HepG2 (cell line): Measurements from ENCODE around the gene NKX1-1. TPM values are rescaled to one million over a fixed set of nuclear protein-coding genes. Genes with fewer than 3 reads are reported as not detected.

Experiments
- ATAC-seq: fragments of 200-7000 bp; cut with Tn5 transposase; 3 replicates; pipeline ENCODE4 v1.9.1; 2020; ENCODE audit warnings: mild to moderate bottlenecking, moderate library complexity
- BruUV-seq: library from RNA; stranded (reverse); fragments of 400-500 nt; replicated peaks from 2 replicates; lab custom pipeline; 2021; lab: Mats Ljungman, UMichigan
- CTCF ChIA-PET: fragments of 300-600 bp; formaldehyde crosslinking; extraction: SDS; loops from one replicate; lab custom pipeline; 2021; ENCODE audit warnings: low total read pairs, inconsistent platforms, low intra/inter-chr PET ratio; lab: Yijun Ruan, JAX
- POLR2A ChIA-PET: fragments of 350-600 bp; sonication (Branson Sonifier 250); formaldehyde crosslinking; loops from one replicate; lab custom pipeline; 2020; ENCODE audit warnings: antibody characterized with exemption, inconsistent platforms; lab: Yijun Ruan, JAX
- DNase-seq: peaks from one replicate; pipeline ENCODE4 v3.0.0-alpha.2; 2015; ENCODE audit warnings: low spot score
- FAIRE-seq: peaks from 3 replicates; lab custom pipeline; 2011; peaks lifted over from hg19 to GRCh38; lab: Jason Lieb, UNC
- H2AFZ ChIP-seq: one replicate; pipeline ENCODE4 v1.6.1; 2011; ENCODE audit warnings: low read length, inconsistent platforms
- H3K27ac ChIP-seq: fragments of 300-600 bp; 3 replicates; pipeline ENCODE4 v1.8.0; 2011; ENCODE audit warnings: mixed run types, mild to moderate bottlenecking, mixed read lengths, low read length, inconsistent platforms; ENCODE audit not compliant: insufficient read depth; ENCODE audit errors: extremely low read length
- H3K27me3 ChIP-seq, 2 experiments: fragments of 200-600 bp in 1 of 2; 2 replicates in 1 of 2; 3 replicates in 1 of 2; pipeline versions ENCODE4 v1.6.0 to v1.8.0; 2011; ENCODE audit warnings: low read length in 2 of 2, mild to moderate bottlenecking in 2 of 2, moderate library complexity in 2 of 2, inconsistent platforms in 1 of 2; ENCODE audit not compliant: insufficient read depth in 2 of 2, control insufficient read depth in 1 of 2
- H3K36me3 ChIP-seq, 2 experiments: fragments of 200-600 bp in 1 of 2; replicated peaks in 1 of 2; 2 replicates in 1 of 2; 3 replicates in 1 of 2; pipeline versions ENCODE4 v1.5.1 to v1.8.0; 2011; ENCODE audit warnings: low read length in 2 of 2, inconsistent platforms in 1 of 2; ENCODE audit not compliant: insufficient read depth in 2 of 2, control insufficient read depth in 1 of 2
- H3K4me1 ChIP-seq: 2 replicates; pipeline ENCODE4 v1.5.1; 2012; ENCODE audit warnings: low read length, inconsistent platforms; ENCODE audit not compliant: insufficient read depth
- H3K4me2 ChIP-seq: 2 replicates; pipeline ENCODE4 v1.6.0; 2011; ENCODE audit warnings: low read depth, low read length, inconsistent platforms
- H3K4me3 ChIP-seq, 3 experiments: fragments of 200-600 bp in 1 of 3; sonication (generic), shearing (Covaris generic) in 1 of 3; replicated peaks in 1 of 3; 2 replicates each; pipeline ENCODE4 v1.5.1; 2011 to 2016; ENCODE audit warnings: low read length in 3 of 3, inconsistent platforms in 2 of 3, low read depth in 2 of 3, mild to moderate bottlenecking in 2 of 3, control low read depth in 1 of 3, mixed read lengths in 1 of 3; ENCODE audit not compliant: insufficient read depth in 1 of 3
- H3K79me2 ChIP-seq: one replicate; pipeline ENCODE4 v1.6.1; 2011; ENCODE audit warnings: low read length, inconsistent platforms; ENCODE audit not compliant: insufficient read depth
- H3K9ac ChIP-seq: 2 replicates; pipeline ENCODE4 v1.6.0; 2011; ENCODE audit warnings: mild to moderate bottlenecking, low read depth, low read length, inconsistent platforms; ENCODE audit not compliant: insufficient read depth
- H3K9me3 ChIP-seq: 2 replicates; pipeline ENCODE4 v1.5.1; 2012; ENCODE audit warnings: mild to moderate bottlenecking, low read length
- H4K20me1 ChIP-seq: 2 replicates; pipeline ENCODE4 v1.6.0; 2011; ENCODE audit warnings: inconsistent platforms, mild to moderate bottlenecking, low read length, moderate library complexity; ENCODE audit not compliant: insufficient read depth
- HDAC1 ChIP-seq: sonication (generic); formaldehyde crosslinking; IDR thresholded peaks from 2 replicates; pipeline ENCODE4 v1.5.1; 2020; ENCODE audit warnings: mild to moderate bottlenecking, missing genetic modification reagents
- MEIS2 ChIP-seq: sonication (generic); formaldehyde crosslinking; IDR thresholded peaks from 2 replicates; pipeline ENCODE4 v1.9.0; 2021; ENCODE audit warnings: mild to moderate bottlenecking, missing genetic modification reagents
- RFX3 ChIP-seq: IDR thresholded peaks from 2 replicates; pipeline ENCODE4 v1.6.1; 2016; ENCODE audit warnings: missing biosample characterization, missing genetic modification reagents
- SMYD3 ChIP-seq: sonication (generic); formaldehyde crosslinking; IDR thresholded peaks from 2 replicates; pipeline ENCODE4 v1.8.1; 2023; ENCODE audit warnings: mild to moderate bottlenecking, missing genetic modification reagents
- SP4 ChIP-seq: sonication (generic); formaldehyde crosslinking; IDR thresholded peaks from 2 replicates; pipeline ENCODE4 v1.8.1; 2023; ENCODE audit warnings: mild to moderate bottlenecking, missing genetic modification reagents
- YY1 ChIP-seq: IDR thresholded peaks from 2 replicates; pipeline ENCODE4 v1.6.1; 2011; ENCODE audit warnings: low read length, low read depth, moderate library complexity, mild to moderate bottlenecking; ENCODE audit not compliant: insufficient read depth, insufficient replicate concordance
- ZNF138 ChIP-seq: sonication (generic); formaldehyde crosslinking; IDR thresholded peaks from 2 replicates; pipeline ENCODE4 v1.5.0; 2020; ENCODE audit warnings: mild to moderate bottlenecking, low read depth, missing genetic modification reagents
- ZNF367 ChIP-seq: sonication (generic); formaldehyde crosslinking; IDR thresholded peaks from 2 replicates; pipeline ENCODE4 v1.4.0; 2020; ENCODE audit warnings: missing genetic modification reagents, borderline replicate concordance
- ZNF776 ChIP-seq: sonication (generic); formaldehyde crosslinking; IDR thresholded peaks from 2 replicates; pipeline ENCODE4 v1.4.0; 2020; ENCODE audit warnings: mild to moderate bottlenecking, missing genetic modification reagents
- ZNF878 ChIP-seq: sonication (generic); formaldehyde crosslinking; IDR thresholded peaks from 2 replicates; pipeline ENCODE4 v1.8.1; 2023; ENCODE audit warnings: mild to moderate bottlenecking, missing genetic modification reagents, moderate library complexity
- WGBS: methylation state at CpG from one replicate; pipeline ENCODE4 v1.1.6; 2017; ENCODE audit warnings: low lambda C conversion rate; 5-methylcytosine and 5-hydroxymethylcytosine counted together
- in situ Hi-C: cut with HindIII; loops from 2 replicates; pipeline ENCODE4 v1.10.0; 2017; ENCODE audit warnings: low pct_unique_long_range_greater_than_20kb; ENCODE audit not compliant: extremely low pct_ligation_motif_present
- intact Hi-C: fragments of 100-400 bp; cut with micrococcal nuclease; formaldehyde crosslinking; loops from one replicate; pipeline ENCODE4 v1.10.0; 2022; ENCODE audit not compliant: unreplicated experiment
- polyA plus RNA-seq, 8 experiments: library from polyadenylated mRNA; depleted of rRNA in 3 of 8; stranded (reverse) in 7 of 8; unstranded in 1 of 8; fragments of >200 nt; fragmentation: Illumina TruSeq in 4 of 8; extraction: Trizol in 4 of 8; gene quantifications; 2 replicates each; pipeline versions ENCODE4 v1.2.1 to v1.2.3, GENCODE V29; 2011 to 2016; ENCODE audit warnings: low read depth in 4 of 8, missing spikeins in 1 of 8, mixed read lengths in 1 of 8; ENCODE audit not compliant: insufficient read depth in 1 of 8
- total RNA-seq, 5 experiments: library from RNA; depleted of rRNA; stranded (reverse); fragments of >200 nt; fragmentation: Illumina TruSeq; extraction: Trizol; gene quantifications; 2 replicates each; pipeline ENCODE4 v1.2.3, GENCODE V29; 2016; ENCODE audit warnings: low read depth in 1 of 5
- TF ChIP-seq, protein P1 (sequence below): sonication (generic); formaldehyde crosslinking; IDR thresholded peaks from 2 replicates; pipeline ENCODE4 v1.5.0; 2020; ENCODE audit warnings: mild to moderate bottlenecking, missing genetic modification reagents
- TF ChIP-seq, protein P2 (sequence below): fragments of 450-650 bp; IDR thresholded peaks from 2 replicates; pipeline ENCODE4 v1.6.1; 2017

The NKX1-1 gene
- total and polyA plus RNA-seq, 2 of the 13 experiments (the other 11 are each of a cell fraction or from before 2014, with no cell fraction given), result not detected

DNA sequence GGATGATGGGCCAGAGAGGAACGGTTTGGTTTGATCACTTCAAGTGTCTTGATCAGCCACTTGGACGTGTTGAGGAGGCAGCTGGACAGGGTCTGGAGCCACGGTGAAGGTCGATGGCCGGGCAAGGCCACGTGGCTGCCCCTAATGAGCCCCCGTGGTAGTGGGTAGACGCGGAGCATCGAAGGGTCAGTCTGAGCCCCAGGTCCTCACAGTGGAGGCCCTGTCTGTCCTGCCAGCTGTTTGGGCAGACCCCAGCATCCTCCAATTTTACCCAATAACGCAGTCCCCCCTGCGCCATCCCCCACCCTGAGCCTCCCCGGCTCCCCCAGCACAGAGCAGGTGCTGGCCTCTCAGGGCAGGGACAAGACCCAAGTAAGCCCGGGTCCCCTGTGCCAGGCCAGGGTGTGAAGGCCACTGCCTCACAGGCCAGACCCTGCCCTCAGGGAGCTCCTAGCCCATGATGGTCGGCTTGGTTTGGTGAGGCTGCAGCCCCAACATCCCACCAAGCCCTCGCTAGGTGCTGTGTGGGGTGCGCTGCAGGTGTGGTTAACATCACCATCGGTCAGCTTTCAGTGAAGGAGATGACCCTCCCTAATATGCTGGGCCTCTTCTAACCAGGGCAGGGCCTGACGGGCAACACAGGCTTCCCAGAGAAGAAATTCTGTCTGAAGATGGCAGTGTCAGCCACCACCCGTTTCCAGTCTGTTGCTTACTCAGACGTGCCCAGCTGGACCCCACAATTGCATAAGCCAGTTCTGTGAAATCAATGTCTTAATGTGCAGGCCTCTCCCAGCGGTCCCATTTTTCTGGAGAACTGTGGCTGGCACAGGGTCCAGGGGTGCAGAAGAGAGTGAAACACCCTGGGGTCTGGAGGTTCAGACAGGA is 40.5 kb upstream of the NKX1-1 start:
- Histone ChIP-seq H3K79me2 (no peaks in the 10 kb centered on the region), H3K4me1 (no peaks in the 10 kb centered on the region), H3K36me3 (no peaks in the 10 kb centered on the region), H3K27me3 (peaks cover 2 to 55% of the 10 kb centered on the region in 2 experiments; a peak in 4 of 5 replicates), H4K20me1 (no peaks in the 10 kb centered on the region), H2AFZ (no peak overlapping the region), H3K27ac (no peak overlapping the region), H3K9ac (no peak overlapping the region), H3K9me3 (no peaks in the 10 kb centered on the region), H3K4me3 (no peak overlapping the region), H3K4me2 (no peak overlapping the region)
- in situ Hi-C loops, result no loop called here
- FAIRE-seq (no peak), ATAC-seq (no peak; the same call in 2 of the 3 replicates), DNase-seq (no peak)
- intact Hi-C loops, result no loop called here
- CTCF ChIA-PET, result no interaction called here
- POLR2A ChIA-PET, result no interaction called here
- no peak for TF ChIP-seq YY1
- TF ChIP-seq ZNF367 (CRISPR knock-in tag), result no peak
- no peak for TF ChIP-seq RFX3 (CRISPR knock-in tag)
- no peak for TF ChIP-seq HDAC1
- no peak for TF ChIP-seq MEIS2
- TF ChIP-seq, protein P1, sequence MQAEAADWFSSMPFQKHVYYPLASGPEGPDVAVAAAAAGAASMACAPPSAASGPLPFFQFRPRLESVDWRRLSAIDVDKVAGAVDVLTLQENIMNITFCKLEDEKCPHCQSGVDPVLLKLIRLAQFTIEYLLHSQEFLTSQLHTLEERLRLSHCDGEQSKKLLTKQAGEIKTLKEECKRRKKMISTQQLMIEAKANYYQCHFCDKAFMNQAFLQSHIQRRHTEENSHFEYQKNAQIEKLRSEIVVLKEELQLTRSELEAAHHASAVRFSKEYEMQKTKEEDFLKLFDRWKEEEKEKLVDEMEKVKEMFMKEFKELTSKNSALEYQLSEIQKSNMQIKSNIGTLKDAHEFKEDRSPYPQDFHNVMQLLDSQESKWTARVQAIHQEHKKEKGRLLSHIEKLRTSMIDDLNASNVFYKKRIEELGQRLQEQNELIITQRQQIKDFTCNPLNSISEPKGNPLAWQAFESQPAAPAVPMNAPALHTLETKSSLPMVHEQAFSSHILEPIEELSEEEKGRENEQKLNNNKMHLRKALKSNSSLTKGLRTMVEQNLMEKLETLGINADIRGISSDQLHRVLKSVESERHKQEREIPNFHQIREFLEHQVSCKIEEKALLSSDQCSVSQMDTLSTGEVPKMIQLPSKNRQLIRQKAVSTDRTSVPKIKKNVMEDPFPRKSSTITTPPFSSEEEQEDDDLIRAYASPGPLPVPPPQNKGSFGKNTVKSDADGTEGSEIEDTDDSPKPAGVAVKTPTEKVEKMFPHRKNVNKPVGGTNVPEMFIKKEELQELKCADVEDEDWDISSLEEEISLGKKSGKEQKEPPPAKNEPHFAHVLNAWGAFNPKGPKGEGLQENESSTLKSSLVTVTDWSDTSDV (CRISPR knock-in tag), result no peak
- TF ChIP-seq SMYD3 (CRISPR knock-in tag), result no peak
- TF ChIP-seq ZNF776 (CRISPR knock-in tag), result no peak
- no peak for TF ChIP-seq SP4 (CRISPR knock-in tag)
- no peak for TF ChIP-seq ZNF138 (CRISPR knock-in tag)
- TF ChIP-seq ZNF878 (CRISPR knock-in tag), result no peak
- TF ChIP-seq, protein P2, sequence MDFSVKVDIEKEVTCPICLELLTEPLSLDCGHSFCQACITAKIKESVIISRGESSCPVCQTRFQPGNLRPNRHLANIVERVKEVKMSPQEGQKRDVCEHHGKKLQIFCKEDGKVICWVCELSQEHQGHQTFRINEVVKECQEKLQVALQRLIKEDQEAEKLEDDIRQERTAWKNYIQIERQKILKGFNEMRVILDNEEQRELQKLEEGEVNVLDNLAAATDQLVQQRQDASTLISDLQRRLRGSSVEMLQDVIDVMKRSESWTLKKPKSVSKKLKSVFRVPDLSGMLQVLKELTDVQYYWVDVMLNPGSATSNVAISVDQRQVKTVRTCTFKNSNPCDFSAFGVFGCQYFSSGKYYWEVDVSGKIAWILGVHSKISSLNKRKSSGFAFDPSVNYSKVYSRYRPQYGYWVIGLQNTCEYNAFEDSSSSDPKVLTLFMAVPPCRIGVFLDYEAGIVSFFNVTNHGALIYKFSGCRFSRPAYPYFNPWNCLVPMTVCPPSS, result no peak
- 12% methylated on average over 6 of the region's 22 CpGs for WGBS
- no TSS peak for BruUV-seq
